Hepatocyte (in vitro differentiated cells): Measurements from ENCODE around the gene CHKA. TPM values are rescaled to one million over a fixed set of nuclear protein-coding genes. Genes with fewer than 3 reads are reported as not detected.
A peak's percentile ranks its signal among the peaks of the same experiment; 100 is the strongest.

Source experiments
- DNase-seq: peaks from one replicate; pipeline ENCODE4 v3.0.0-alpha.2; 2016; ENCODE audit warnings: low spot score
- H2AFZ ChIP-seq: fragments of 200-600 bp; sonication (generic); 2 replicates; pipeline ENCODE4 v1.6.0; 2016; ENCODE audit warnings: antibody characterized with exemption, mild to moderate bottlenecking
- H3K27ac ChIP-seq: fragments of 200-600 bp; sonication (generic); 2 replicates; pipeline ENCODE4 v1.5.1; 2016; ENCODE audit warnings: mild to moderate bottlenecking
- H3K27me3 ChIP-seq: fragments of 200-600 bp; sonication (generic); 2 replicates; pipeline ENCODE4 v1.6.1; 2016
- H3K36me3 ChIP-seq: fragments of 200-600 bp; sonication (generic); replicated peaks from 2 replicates; pipeline ENCODE4 v1.5.1; 2016; ENCODE audit warnings: low read depth; ENCODE audit not compliant: insufficient read depth
- H3K4me1 ChIP-seq: fragments of 200-600 bp; sonication (generic); 2 replicates; pipeline ENCODE4 v1.5.1; 2016; ENCODE audit warnings: mild to moderate bottlenecking, moderate library complexity; ENCODE audit not compliant: insufficient read depth
- H3K4me2 ChIP-seq: fragments of 200-600 bp; sonication (generic); 2 replicates; pipeline ENCODE4 v1.6.0; 2016
- H3K4me3 ChIP-seq: fragments of 200-600 bp; sonication (generic); 2 replicates; pipeline ENCODE4 v1.5.1; 2016; ENCODE audit warnings: mild to moderate bottlenecking
- H3K79me2 ChIP-seq: fragments of 200-600 bp; sonication (generic); 2 replicates; pipeline ENCODE4 v1.6.0; 2017; ENCODE audit warnings: mild to moderate bottlenecking
- H3K9me2 ChIP-seq: fragments of 200-600 bp; sonication (generic); replicated peaks from 2 replicates; pipeline ENCODE4 v1.6.0; 2017; ENCODE audit warnings: mild to moderate bottlenecking; ENCODE audit not compliant: insufficient read depth
- H3K9me3 ChIP-seq: fragments of 200-600 bp; sonication (generic); 2 replicates; pipeline ENCODE4 v1.5.1; 2016; ENCODE audit warnings: low read depth, mild to moderate bottlenecking
- H4K20me1 ChIP-seq: fragments of 200-600 bp; sonication (generic); 2 replicates; pipeline ENCODE4 v1.6.0; 2016; ENCODE audit warnings: mild to moderate bottlenecking; ENCODE audit not compliant: insufficient read depth, poor library complexity, severe bottlenecking
- CTCF ChIP-seq: fragments of 200-600 bp; sonication (generic); IDR thresholded peaks from 2 replicates; pipeline ENCODE4 v1.5.1; 2016; ENCODE audit warnings: antibody characterized with exemption, mild to moderate bottlenecking; ENCODE audit not compliant: poor library complexity
- EZH2 ChIP-seq: fragments of 200-600 bp; sonication (generic); IDR thresholded peaks from 2 replicates; pipeline ENCODE4 v1.6.1; 2016; ENCODE audit warnings: antibody characterized with exemption, mild to moderate bottlenecking, borderline replicate concordance
- EZH2phosphoT487 ChIP-seq: fragments of 200-600 bp; sonication (generic); IDR thresholded peaks from one replicate; pipeline ENCODE4 v1.6.1; 2018; ENCODE audit warnings: antibody characterized with exemption, mild to moderate bottlenecking, low read depth, moderate library complexity; ENCODE audit not compliant: unreplicated experiment, severe bottlenecking
- WGBS: methylation state at CpG from one replicate; pipeline ENCODE4 v1.1.6; 2016; ENCODE audit warnings: low lambda C conversion rate; ENCODE audit errors: missing lambda C conversion rate; 5-methylcytosine and 5-hydroxymethylcytosine counted together
- polyA plus RNA-seq: library from polyadenylated mRNA; unstranded; fragments of >200 nt; fragmentation: Nextera tagmentation; extraction: Ambion mirVana; gene quantifications from 2 replicates; pipeline ENCODE4 v1.2.1, GENCODE V29; 2016
- total RNA-seq: library from RNA; depleted of rRNA; stranded (reverse); fragments of >200 nt; gene quantifications from 2 replicates; pipeline ENCODE4 v1.2.3, GENCODE V29; 2014

The CHKA gene
- total and polyA plus RNA-seq, 2 experiments from 2014 or later, result 70.0 to 117 TPM

- WGBS, result 91% methylated on average over 14 of the region's 14 CpGs
- TF ChIP-seq EZH2, result no peak
- peak overlapping the region; percentile 33 for H3K4me2 ChIP-seq
Measured at GRCh38 chr11:68013611-68014156, 107.5 kb downstream of the CHKA start.

GRCh38 chr11:68012843-68013610 is 108.2 kb downstream of the CHKA start:
- 50% methylated on average over 15 of the region's 16 CpGs for WGBS
- Histone ChIP-seq H3K9me2 (no peaks in the 10 kb centered on the region), H3K27ac (peak overlapping the region; percentile 81), H3K79me2 (no peaks in the 10 kb centered on the region), H3K4me3 (no peak overlapping the region), H3K4me2 (peak overlapping the region; percentile 33), H3K27me3 (no peaks in the 10 kb centered on the region), H3K36me3 (no peaks in the 10 kb centered on the region), H3K9me3 (no peaks in the 10 kb centered on the region), H2AFZ (no peak overlapping the region), H3K4me1 (peaks cover 54% of the 10 kb centered on the region), H4K20me1 (no peaks in the 10 kb centered on the region)
- TF ChIP-seq EZH2phosphoT487 (no peak), EZH2 (no peak), CTCF (no peak)
- DNase-seq, result peak; percentile 84

More at GRCh38 chr11:68013611-68014156, 107.5 kb downstream of the CHKA start:
- H3K79me2 ChIP-seq, result no peaks in the 10 kb centered on the region
- peak overlapping the region; percentile 27 for H3K27ac ChIP-seq
- no peak overlapping the region for H2AFZ ChIP-seq
- no peaks in the 10 kb centered on the region for H3K9me2 ChIP-seq
- H3K36me3 ChIP-seq, result no peaks in the 10 kb centered on the region
- no peaks in the 10 kb centered on the region for H3K9me3 ChIP-seq
- DNase-seq, result no peak
- no peaks in the 10 kb centered on the region for H3K27me3 ChIP-seq
- H3K4me3 ChIP-seq, result no peak overlapping the region
- H4K20me1 ChIP-seq, result no peaks in the 10 kb centered on the region
- H3K4me1 ChIP-seq, result peaks cover 54% of the 10 kb centered on the region

GRCh38 chr11:68012044-68012842 is 108.9 kb downstream of the CHKA start:
- H2AFZ ChIP-seq, result no peak overlapping the region

GRCh38 chr11:68011051-68011943 is 109.9 kb downstream of the CHKA start:
- WGBS, result 92% methylated on average over 16 of the region's 16 CpGs
- H2AFZ ChIP-seq, result no peak overlapping the region
- TF ChIP-seq CTCF (no peak), EZH2phosphoT487 (no peak), EZH2 (no peak)
- H3K36me3 ChIP-seq, result no peaks in the 10 kb centered on the region
- H4K20me1 ChIP-seq, result no peaks in the 10 kb centered on the region
- H3K27ac ChIP-seq, result peak overlapping the region; percentile 93
- peak overlapping the region; percentile 71 for H3K4me2 ChIP-seq
- H3K4me3 ChIP-seq, result no peak overlapping the region
- no peaks in the 10 kb centered on the region for H3K9me2 ChIP-seq
- H3K79me2 ChIP-seq, result no peaks in the 10 kb centered on the region
- no peak for DNase-seq
- H3K4me1 ChIP-seq, result peaks cover 45% of the 10 kb centered on the region
- no peaks in the 10 kb centered on the region for H3K9me3 ChIP-seq
- H3K27me3 ChIP-seq, result no peaks in the 10 kb centered on the region

More at GRCh38 chr11:68012044-68012842, 108.9 kb downstream of the CHKA start:
- WGBS, result 88% methylated on average over 17 of the region's 17 CpGs
- TF ChIP-seq EZH2, result no peak
- Histone ChIP-seq H3K27ac (peak overlapping the region; percentile 81), H3K79me2 (no peaks in the 10 kb centered on the region), H3K4me3 (no peak overlapping the region), H3K4me1 (peaks cover 54% of the 10 kb centered on the region), H3K36me3 (no peaks in the 10 kb centered on the region), H3K9me3 (no peaks in the 10 kb centered on the region), H4K20me1 (no peaks in the 10 kb centered on the region), H3K9me2 (no peaks in the 10 kb centered on the region), H3K27me3 (no peaks in the 10 kb centered on the region), H3K4me2 (peak overlapping the region; percentile 33)
- DNase-seq, result no peak
